Spleen (tissue), 7 donors: ENCODE measurements around the gene MYRF.

Experiments used
- POLR2AphosphoS5 ChIP-seq, 3 donors: sonication (generic); formaldehyde crosslinking; IDR thresholded peaks; one replicate each; pipeline ENCODE4 v1.5.1; 2017; ENCODE audit warnings: antibody characterized with exemption in 3 of 3
- TF ChIP-seq, protein P1 (sequence below), 11 experiments: fragments of 200-600 bp in 7 of 11; fragments of 450-650 bp in 4 of 11; sonication (generic) in 4 of 11; IDR thresholded peaks in 8 of 11; conservative IDR thresholded peaks in 3 of 11; 1 replicate in 7 of 11; 2 replicates in 4 of 11; pipeline versions ENCODE4 v1.4.0 to v1.8.0; 2016 to 2021; ENCODE audit warnings: antibody characterized with exemption in 11 of 11, inconsistent platforms in 4 of 11, mild to moderate bottlenecking in 1 of 11
- donor health status: DM: no; HTN: no; CAD: no; lungs with moderate emphysema.
- donor health status: DM: no; HTN: no; CAD: no.
- donor health status: DM: no; HTN: no; CAD: no.

GRCh38 chr11:61817471-61818202, 65.2 kb downstream of the MYRF start:
- TF ChIP-seq, protein P1, sequence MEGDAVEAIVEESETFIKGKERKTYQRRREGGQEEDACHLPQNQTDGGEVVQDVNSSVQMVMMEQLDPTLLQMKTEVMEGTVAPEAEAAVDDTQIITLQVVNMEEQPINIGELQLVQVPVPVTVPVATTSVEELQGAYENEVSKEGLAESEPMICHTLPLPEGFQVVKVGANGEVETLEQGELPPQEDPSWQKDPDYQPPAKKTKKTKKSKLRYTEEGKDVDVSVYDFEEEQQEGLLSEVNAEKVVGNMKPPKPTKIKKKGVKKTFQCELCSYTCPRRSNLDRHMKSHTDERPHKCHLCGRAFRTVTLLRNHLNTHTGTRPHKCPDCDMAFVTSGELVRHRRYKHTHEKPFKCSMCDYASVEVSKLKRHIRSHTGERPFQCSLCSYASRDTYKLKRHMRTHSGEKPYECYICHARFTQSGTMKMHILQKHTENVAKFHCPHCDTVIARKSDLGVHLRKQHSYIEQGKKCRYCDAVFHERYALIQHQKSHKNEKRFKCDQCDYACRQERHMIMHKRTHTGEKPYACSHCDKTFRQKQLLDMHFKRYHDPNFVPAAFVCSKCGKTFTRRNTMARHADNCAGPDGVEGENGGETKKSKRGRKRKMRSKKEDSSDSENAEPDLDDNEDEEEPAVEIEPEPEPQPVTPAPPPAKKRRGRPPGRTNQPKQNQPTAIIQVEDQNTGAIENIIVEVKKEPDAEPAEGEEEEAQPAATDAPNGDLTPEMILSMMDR (IDR thresholded peaks at IDR 0.05 in 8 of 11, conservative IDR thresholded peaks at IDR 0.05 in 3 of 11), result no peak
- no peak for TF ChIP-seq POLR2AphosphoS5 (IDR thresholded peaks at IDR 0.05)
